ENCODE measurements around the gene SKIC2. TPM values are rescaled to one million over a fixed set of nuclear protein-coding genes. Genes with fewer than 3 reads are reported as not detected.

Gene SKIC2
- total and polyA plus RNA-seq, 7 experiments from 2014 or later, result 20.1 to 139 (median 93.2) TPM

DNA sequence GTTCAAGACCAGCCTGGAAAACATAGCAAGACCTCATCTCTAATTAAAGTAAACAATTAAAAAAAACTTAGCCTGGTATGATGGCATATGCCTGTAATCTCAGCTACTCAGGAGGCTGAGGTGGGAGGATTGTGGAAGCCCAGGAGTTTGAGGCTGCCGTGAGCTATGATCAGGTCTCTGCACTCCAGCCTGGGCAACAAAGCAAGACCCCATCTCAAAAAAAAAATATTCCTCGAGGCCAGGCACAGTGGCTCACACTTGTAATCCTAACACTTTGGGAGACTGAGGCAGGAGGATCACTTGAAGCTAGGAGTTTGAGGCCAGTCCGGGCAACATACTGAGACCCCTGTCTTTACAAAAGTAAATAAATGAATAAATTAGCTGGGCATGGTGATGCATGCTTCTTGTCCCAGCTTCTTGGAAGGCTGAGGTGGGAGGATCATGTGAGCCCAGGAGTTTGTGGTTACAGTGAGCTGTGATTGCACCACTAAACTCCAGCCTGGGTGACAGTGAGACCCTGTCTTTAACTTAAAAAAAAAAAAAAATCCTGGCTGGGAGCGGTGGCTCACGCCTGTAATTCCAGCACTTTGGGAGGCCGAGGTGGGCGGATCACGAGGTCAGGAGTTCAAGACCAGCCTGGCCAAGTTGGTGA lies 40.8 kb upstream of the SKIC2 start:
- intact Hi-C loops (cut with micrococcal nuclease), result no loop called here
- Histone ChIP-seq H3K27ac (ENCODE audit: low read depth, low read length) (no peak overlapping the region), H3K4me1 (ENCODE audit: control insufficient read depth in 2 of 2, insufficient read depth in 2 of 2, low read length in 2 of 2) (no peaks in the 10 kb centered on the region), H3K27me3 (ENCODE audit: control insufficient read depth in 2 of 2, insufficient read depth in 2 of 2, low read length in 2 of 2) (no peaks in the 10 kb centered on the region), H3K36me3 (ENCODE audit: control insufficient read depth in 2 of 3, insufficient read depth in 3 of 3, low read length in 3 of 3) (no peaks in the 10 kb centered on the region), H3K4me3 (ENCODE audit: low read length) (no peak overlapping the region), H3K9me3 (ENCODE audit: control insufficient read depth in 2 of 3, low read length in 3 of 3) (no peaks in the 10 kb centered on the region)
- no peak overlapping the region for H3K4me3 Mint-ChIP-seq
- H3K27me3 Mint-ChIP-seq, result peaks cover 3 to 11% (median 7%) of the 10 kb centered on the region in 5 donors
- H3K9me3 Mint-ChIP-seq, result no peaks in the 10 kb centered on the region
- DNase-seq (no peak), ATAC-seq (no peak)
- no peaks in the 10 kb centered on the region for H3K36me3 Mint-ChIP-seq
- POLR2A ChIA-PET, result interaction anchor here (0.5 to 0.6 kb wide), 2 partner anchors 295 to 1555 kb away, joined by 3 to 4 read pairs; no protein-coding TSS in a partner anchor
- H3K27ac Mint-ChIP-seq, result no peak overlapping the region
- peaks cover 0 to 8% (median 0%) of the 10 kb centered on the region in 7 donors for H3K4me1 Mint-ChIP-seq
- CTCF ChIA-PET, result interaction anchor here (0.6 to 1.4 kb wide), 4 partner anchors 9 to 262 kb away, joined by 4 to 7 read pairs (median 4); partner anchors contain the start of gene EHMT2

DNA sequence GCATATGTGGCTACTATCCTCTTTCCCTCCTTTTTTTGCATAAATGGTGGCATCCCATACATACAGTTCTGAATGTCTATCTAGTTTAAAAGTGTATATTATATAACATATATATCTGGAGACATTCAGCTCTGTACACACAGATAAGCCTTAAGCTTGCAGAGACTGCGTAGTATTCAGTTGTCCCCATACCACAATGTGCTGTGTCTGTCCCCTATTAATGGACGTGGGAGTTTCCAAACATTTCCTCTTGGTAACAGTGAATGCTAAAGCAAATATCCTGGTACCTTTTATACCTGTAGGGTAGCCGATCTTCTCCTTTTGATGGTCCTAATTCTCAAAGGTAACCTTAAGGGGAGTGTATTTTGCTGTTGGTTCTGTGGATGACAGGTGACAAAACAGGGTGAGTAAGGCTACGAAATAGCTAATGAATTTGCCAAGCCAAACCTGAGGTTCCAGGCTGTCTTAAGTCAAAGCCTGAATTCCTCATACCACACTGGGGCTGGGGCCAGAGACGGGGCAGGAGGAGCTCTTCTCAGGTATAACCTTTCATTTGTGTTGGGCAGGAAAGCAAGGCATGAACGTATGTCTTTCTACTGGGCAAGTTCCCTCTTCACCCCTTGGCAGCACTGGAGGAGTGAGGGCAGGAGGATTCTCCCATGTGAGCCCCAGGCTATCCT lies 39.2 kb upstream of the SKIC2 start:
- Mint-ChIP-seq H3K36me3 (no peaks in the 10 kb centered on the region), H3K9me3 (no peaks in the 10 kb centered on the region), H3K4me1 (peaks cover 0 to 8% (median 0%) of the 10 kb centered on the region in 7 donors), H3K27me3 (peaks cover 3 to 11% (median 7%) of the 10 kb centered on the region in 5 donors), H3K4me3 (no peak overlapping the region), H3K27ac (no peak overlapping the region)
- ChIA-PET CTCF (no interaction called here), POLR2A (no interaction called here)
- no peaks in the 10 kb centered on the region for H3K9me3 ChIP-seq (ENCODE audit: control insufficient read depth in 2 of 3, low read length in 3 of 3)
- ATAC-seq (no peak), DNase-seq (no peak)
- no peaks in the 10 kb centered on the region for H3K27me3 ChIP-seq (ENCODE audit: control insufficient read depth in 2 of 2, insufficient read depth in 2 of 2, low read length in 2 of 2)
- no peak overlapping the region for H3K4me3 ChIP-seq (ENCODE audit: low read length)
- no peaks in the 10 kb centered on the region for H3K36me3 ChIP-seq (ENCODE audit: control insufficient read depth in 2 of 3, insufficient read depth in 3 of 3, low read length in 3 of 3)
- H3K4me1 ChIP-seq (ENCODE audit: control insufficient read depth in 2 of 2, insufficient read depth in 2 of 2, low read length in 2 of 2), result no peaks in the 10 kb centered on the region
- intact Hi-C loops (cut with micrococcal nuclease), result no loop called here
- no peak overlapping the region for H3K27ac ChIP-seq (ENCODE audit: low read depth, low read length)

DNA sequence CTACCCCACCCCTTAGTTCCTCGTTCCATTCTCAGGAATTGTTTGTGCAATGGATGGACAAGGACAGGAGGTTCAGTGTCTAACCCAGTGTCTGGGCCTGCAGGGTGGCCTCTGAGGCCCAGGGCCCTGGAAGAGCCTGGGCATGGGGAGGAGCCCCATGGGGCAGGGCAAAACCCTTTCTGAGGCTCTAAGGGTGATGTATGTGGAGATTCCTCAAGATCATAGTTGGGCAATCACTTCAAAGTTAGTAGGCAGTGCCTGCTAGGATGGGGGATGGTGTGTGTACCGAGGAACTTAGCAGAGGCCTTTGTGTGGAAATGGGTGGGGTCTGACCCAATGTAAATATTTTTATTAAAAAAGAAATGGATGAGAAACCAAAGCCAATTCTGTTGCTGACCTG lies 38.2 kb upstream of the SKIC2 start:
- no peaks in the 10 kb centered on the region for H3K9me3 ChIP-seq (ENCODE audit: control insufficient read depth in 2 of 3, low read length in 3 of 3)
- POLR2A ChIA-PET, result no interaction called here
- H3K9me3 Mint-ChIP-seq, result no peaks in the 10 kb centered on the region
- no peak overlapping the region for H3K4me3 ChIP-seq (ENCODE audit: low read length)
- peak overlapping the region in 1 of 9 donors; percentile 68 for H3K27ac Mint-ChIP-seq
- no peaks in the 10 kb centered on the region for H3K27me3 ChIP-seq (ENCODE audit: control insufficient read depth in 2 of 2, insufficient read depth in 2 of 2, low read length in 2 of 2)
- H3K36me3 ChIP-seq (ENCODE audit: control insufficient read depth in 2 of 3, insufficient read depth in 3 of 3, low read length in 3 of 3), result no peaks in the 10 kb centered on the region
- ATAC-seq (peak; percentile 22), DNase-seq (no peak)
- H3K4me1 ChIP-seq (ENCODE audit: control insufficient read depth in 2 of 2, insufficient read depth in 2 of 2, low read length in 2 of 2), result no peaks in the 10 kb centered on the region
- peaks cover 0 to 8% (median 0%) of the 10 kb centered on the region in 7 donors for H3K4me1 Mint-ChIP-seq
- intact Hi-C loops (cut with micrococcal nuclease), result no loop called here
- no peaks in the 10 kb centered on the region for H3K36me3 Mint-ChIP-seq
- no peak overlapping the region for H3K4me3 Mint-ChIP-seq
- CTCF ChIA-PET, result no interaction called here
- H3K27ac ChIP-seq (ENCODE audit: low read depth, low read length), result no peak overlapping the region
- peaks cover 1 to 5% (median 2%) of the 10 kb centered on the region in 5 donors for H3K27me3 Mint-ChIP-seq

DNA sequence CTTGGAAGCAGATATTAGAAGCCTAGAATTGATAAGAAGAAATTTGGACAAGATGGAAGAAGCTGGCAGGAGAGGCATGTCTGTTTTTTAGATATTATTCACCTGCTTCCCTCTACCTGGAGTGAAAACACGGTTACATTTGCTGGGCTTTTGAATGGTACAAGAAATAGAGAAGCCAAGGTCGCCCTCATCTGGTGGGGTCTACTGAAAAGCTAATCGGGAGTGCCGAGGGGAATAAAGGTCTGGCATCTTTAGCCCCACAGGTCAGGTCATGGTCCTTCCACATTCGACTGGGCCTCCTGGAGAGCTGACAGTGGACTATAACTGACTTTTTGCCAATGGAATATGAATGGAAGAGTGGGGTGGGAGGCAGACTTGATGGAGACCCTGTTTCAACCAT lies 36.0 kb upstream of the SKIC2 start:
- H3K4me1 Mint-ChIP-seq, result peaks cover 0 to 8% (median 0%) of the 10 kb centered on the region in 7 donors
- intact Hi-C loops (cut with micrococcal nuclease), result no loop called here
- Histone ChIP-seq H3K27me3 (ENCODE audit: control insufficient read depth in 2 of 2, insufficient read depth in 2 of 2, low read length in 2 of 2) (no peaks in the 10 kb centered on the region), H3K4me3 (ENCODE audit: low read length) (no peak overlapping the region), H3K27ac (ENCODE audit: low read depth, low read length) (no peak overlapping the region), H3K9me3 (ENCODE audit: control insufficient read depth in 2 of 3, low read length in 3 of 3) (no peaks in the 10 kb centered on the region), H3K36me3 (ENCODE audit: control insufficient read depth in 2 of 3, insufficient read depth in 3 of 3, low read length in 3 of 3) (no peaks in the 10 kb centered on the region), H3K4me1 (ENCODE audit: control insufficient read depth in 2 of 2, insufficient read depth in 2 of 2, low read length in 2 of 2) (no peaks in the 10 kb centered on the region)
- peaks cover 0 to 3% (median 0%) of the 10 kb centered on the region in 5 donors for H3K27me3 Mint-ChIP-seq
- no peaks in the 10 kb centered on the region for H3K9me3 Mint-ChIP-seq
- DNase-seq (peak in 4 of 9 donors; percentile 18 to 22 (median 22)), ATAC-seq (no peak)
- POLR2A ChIA-PET, result interaction anchor here (0.7 kb wide), 1 partner anchor 15 kb away, joined by 3 read pairs; no protein-coding TSS in a partner anchor
- H3K4me3 Mint-ChIP-seq, result no peak overlapping the region
- H3K27ac Mint-ChIP-seq, result peak overlapping the region in 1 of 9 donors; percentile 45
- CTCF ChIA-PET, result interaction anchor here (0.7 kb wide), 1 partner anchor 284 kb away, joined by 5 read pairs; no protein-coding TSS in a partner anchor
- H3K36me3 Mint-ChIP-seq, result no peaks in the 10 kb centered on the region

DNA sequence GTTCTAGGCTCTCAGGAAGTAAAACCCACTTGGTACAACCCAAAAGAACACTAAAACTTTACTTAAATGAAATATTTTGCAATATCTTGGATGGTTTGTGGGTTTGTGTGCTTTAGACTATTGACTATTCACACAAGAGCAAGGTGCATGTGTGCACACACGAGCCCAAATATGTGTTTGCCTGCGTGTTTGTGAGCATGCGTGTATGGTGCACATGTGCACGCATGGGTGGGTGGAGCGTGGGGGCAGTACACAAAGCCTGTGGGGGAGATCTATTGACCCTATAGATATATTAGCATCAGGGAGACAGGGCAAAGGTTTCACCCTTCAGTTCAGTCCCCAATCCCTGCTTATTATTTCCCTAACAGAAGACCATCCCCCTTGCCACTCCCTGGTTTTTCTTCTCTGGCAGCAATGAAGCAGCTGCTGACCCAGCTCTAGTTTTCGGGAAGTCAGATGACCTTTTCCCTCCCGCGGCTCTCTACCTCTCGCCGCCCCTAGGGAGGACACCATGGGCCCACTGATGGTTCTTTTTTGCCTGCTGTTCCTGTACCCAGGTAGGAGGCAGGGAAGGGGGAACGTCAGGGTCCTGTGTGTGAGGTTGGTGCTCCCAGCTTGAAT lies 31.6 kb upstream of the SKIC2 start, which contains the start of gene C2:
C2 (plus strand) TSS at position 476 of the 621 bp plus-strand sequence; CDS start at position 512, 36 bp downstream.
- no peak within 1 kb of the TSS for H3K4me3 Mint-ChIP-seq
- Histone ChIP-seq H3K4me1 (ENCODE audit: control insufficient read depth in 2 of 2, insufficient read depth in 2 of 2, low read length in 2 of 2) (no peaks in the 10 kb centered on the region), H3K27me3 (ENCODE audit: control insufficient read depth in 2 of 2, insufficient read depth in 2 of 2, low read length in 2 of 2) (no peaks in the 10 kb centered on the region), H3K9me3 (ENCODE audit: control insufficient read depth in 2 of 3, low read length in 3 of 3) (no peaks in the 10 kb centered on the region), H3K36me3 (ENCODE audit: control insufficient read depth in 2 of 3, insufficient read depth in 3 of 3, low read length in 3 of 3) (no peaks in the 10 kb centered on the region), H3K4me3 (ENCODE audit: low read length) (no peak within 1 kb of the TSS), H3K27ac (ENCODE audit: low read depth, low read length) (no peak within 1 kb of the TSS)
- intact Hi-C loops (cut with micrococcal nuclease), result no loop called here
- ChIA-PET POLR2A (no interaction called here), CTCF (no interaction called here)
- peaks cover 0 to 5% (median 0%) of the 10 kb centered on the region in 5 donors for H3K27me3 Mint-ChIP-seq
- DNase-seq (no peak), ATAC-seq (no peak)
- H3K9me3 Mint-ChIP-seq, result no peaks in the 10 kb centered on the region
- H3K36me3 Mint-ChIP-seq, result no peaks in the 10 kb centered on the region
- H3K27ac Mint-ChIP-seq, result no peak within 1 kb of the TSS
- peaks cover 0 to 5% (median 0%) of the 10 kb centered on the region in 7 donors for H3K4me1 Mint-ChIP-seq

DNA sequence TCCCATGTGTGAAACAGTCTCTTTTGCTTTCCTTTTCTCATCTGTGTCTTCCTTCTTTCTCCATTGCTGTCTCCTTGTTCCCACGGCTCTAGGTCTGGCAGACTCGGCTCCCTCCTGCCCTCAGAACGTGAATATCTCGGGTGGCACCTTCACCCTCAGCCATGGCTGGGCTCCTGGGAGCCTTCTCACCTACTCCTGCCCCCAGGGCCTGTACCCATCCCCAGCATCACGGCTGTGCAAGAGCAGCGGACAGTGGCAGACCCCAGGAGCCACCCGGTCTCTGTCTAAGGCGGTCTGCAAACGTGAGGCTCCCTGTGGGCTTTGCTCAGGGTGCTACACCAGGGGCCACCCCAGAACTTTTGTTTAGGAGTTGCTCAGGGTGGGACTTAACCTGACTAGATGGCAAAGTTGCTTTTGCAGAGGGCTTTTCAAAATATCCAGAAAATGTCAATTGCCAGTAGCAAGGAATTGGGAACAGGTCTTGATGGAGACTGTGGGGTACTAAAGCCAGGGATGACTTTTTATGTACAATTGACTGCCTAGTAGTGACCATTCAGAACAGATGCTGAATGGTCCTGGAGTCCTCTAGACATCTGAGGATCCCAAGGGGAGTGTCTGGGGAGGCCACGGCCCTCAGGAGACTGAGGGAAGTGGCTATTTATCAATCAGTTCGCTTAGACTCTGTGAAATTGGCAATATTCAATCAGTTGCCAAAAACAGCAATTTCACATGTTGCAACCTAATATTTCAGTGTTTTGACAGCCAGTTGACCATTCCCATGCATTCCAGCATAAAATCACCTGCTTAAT lies 30.9 kb upstream of the SKIC2 start:
- Histone ChIP-seq H3K36me3 (ENCODE audit: control insufficient read depth in 2 of 3, insufficient read depth in 3 of 3, low read length in 3 of 3) (no peaks in the 10 kb centered on the region), H3K4me3 (ENCODE audit: low read length) (no peak overlapping the region), H3K27me3 (ENCODE audit: control insufficient read depth in 2 of 2, insufficient read depth in 2 of 2, low read length in 2 of 2) (no peaks in the 10 kb centered on the region), H3K4me1 (ENCODE audit: control insufficient read depth in 2 of 2, insufficient read depth in 2 of 2, low read length in 2 of 2) (no peaks in the 10 kb centered on the region), H3K9me3 (ENCODE audit: control insufficient read depth in 2 of 3, low read length in 3 of 3) (no peaks in the 10 kb centered on the region), H3K27ac (ENCODE audit: low read depth, low read length) (no peak overlapping the region)
- Mint-ChIP-seq H3K27me3 (peaks cover 0 to 5% (median 0%) of the 10 kb centered on the region in 5 donors), H3K27ac (no peak overlapping the region), H3K4me1 (peaks cover 0 to 3% (median 0%) of the 10 kb centered on the region in 7 donors), H3K36me3 (no peaks in the 10 kb centered on the region), H3K9me3 (no peaks in the 10 kb centered on the region), H3K4me3 (no peak overlapping the region)
- no peak for ATAC-seq
- no peak for DNase-seq
- CTCF ChIA-PET, result no interaction called here
- POLR2A ChIA-PET, result no interaction called here
- intact Hi-C loops (cut with micrococcal nuclease), result no loop called here

Measured in naive thymus-derived CD4-positive, alpha-beta T cell (primary cell).